ENCODE results near the gene ZMYM1. TPM values are rescaled to one million over a fixed set of nuclear protein-coding genes. Genes with fewer than 3 reads are reported as not detected.
A peak's percentile ranks its signal among the peaks of the same experiment; 100 is the strongest.

ZMYM1 gene
- total and polyA plus RNA-seq, 2 of the 8 experiments (the other 6 are each of a cell fraction or from before 2014, with no cell fraction given): 10.0 to 41.3 TPM

GRCh38 chr1:35043498-35043897 is 35.7 kb upstream of the ZMYM1 start:
- no peak overlapping the region for H2BK20ac ChIP-seq (ENCODE audit: low read length)
- no peaks in the 10 kb centered on the region for H3K23me2 ChIP-seq (ENCODE audit: low read depth, low read length)
- peak overlapping the region; percentile 19; the same call in 1 of the 2 replicates for H2AFZ ChIP-seq (ENCODE audit: low read length)
- H2BK12ac ChIP-seq (ENCODE audit: low read depth, low read length): no peak overlapping the region; the same call in 1 of the 2 replicates
- H3K56ac ChIP-seq (replicated peaks; ENCODE audit: insufficient read length, low read depth, low read length): no peak overlapping the region
- H3K36me3 ChIP-seq (ENCODE audit: control insufficient read depth in 2 of 4, insufficient read depth in 4 of 4, low read length in 3 of 4): no peaks in the 10 kb centered on the region
- no peak overlapping the region for H4K8ac ChIP-seq (ENCODE audit: extremely low read depth, insufficient read depth, low read length)
- H3K9ac ChIP-seq (replicated peaks in 1 of 4; ENCODE audit: extremely low read depth in 1 of 4, low read depth in 3 of 4, low read length in 3 of 4): no peak overlapping the region
- H3K4me3 ChIP-seq (ENCODE audit: extremely low read depth in 1 of 4, insufficient read depth in 2 of 4, low read depth in 3 of 4, low read length in 4 of 4): no peak overlapping the region
- no peak overlapping the region for H2AK5ac ChIP-seq (ENCODE audit: low read depth, low read length)
- H3K23ac ChIP-seq (ENCODE audit: insufficient read length): no peak overlapping the region
- H3K14ac ChIP-seq (ENCODE audit: insufficient read length): no peak overlapping the region
- H4K5ac ChIP-seq (ENCODE audit: insufficient read length, low read depth, low read length): no peak overlapping the region
- H2BK15ac ChIP-seq (ENCODE audit: low read length): no peak overlapping the region
- no peak overlapping the region for H2BK5ac ChIP-seq (ENCODE audit: low read depth, low read length)
- no peak for FAIRE-seq
- ChIA-PET POLR2A (ENCODE audit: partially characterized antibody) (no interaction called here), CTCF (ENCODE audit: partially characterized antibody) (no interaction called here)
- H3K4ac ChIP-seq (replicated peaks; ENCODE audit: insufficient read length, low read depth, low read length): no peak overlapping the region
- H3K79me1 ChIP-seq (ENCODE audit: low read depth, low read length): no peaks in the 10 kb centered on the region
- H3K79me2 ChIP-seq (ENCODE audit: control insufficient read depth in 1 of 2, insufficient read depth in 2 of 2, low read length in 2 of 2): no peaks in the 10 kb centered on the region
- H2BK120ac ChIP-seq (replicated peaks; ENCODE audit: low read depth, low read length): no peak overlapping the region
- DNase-seq (ENCODE audit: low read depth in 1 of 2, low spot score in 2 of 2): no peak
- H3K9me3 ChIP-seq (ENCODE audit: insufficient read depth in 2 of 2, low read depth in 1 of 2, low read length in 1 of 2): no peaks in the 10 kb centered on the region
- no peaks in the 10 kb centered on the region for H4K20me1 ChIP-seq (replicated peaks in 1 of 2; ENCODE audit: control insufficient read depth in 1 of 2, insufficient read depth in 2 of 2, low read length in 2 of 2)
- no peaks in the 10 kb centered on the region for H3K27me3 ChIP-seq (replicated peaks in 1 of 4; ENCODE audit: control insufficient read depth in 3 of 4, extremely low read depth in 1 of 4, insufficient read depth in 3 of 4, low read length in 3 of 4)
- WGBS, 2 experiments (ENCODE audit: extremely low coverage in 1 of 2, insufficient coverage in 1 of 2, insufficient read length in 1 of 2, insufficient replicate concordance in 2 of 2, low coverage in 1 of 2, low lambda C conversion rate in 2 of 2, missing lambda C conversion rate in 1 of 2): 94% methylated on average over 3 of the region's 3 CpGs; no CpG with 5 or more reads in 1 of the 2 experiments
- H4K91ac ChIP-seq (replicated peaks; ENCODE audit: insufficient read length, low read length): no peak overlapping the region
- no peak overlapping the region for H3K4me2 ChIP-seq (ENCODE audit: insufficient read depth in 1 of 2, low read depth in 2 of 2, low read length in 2 of 2)
- no peak overlapping the region for H3K18ac ChIP-seq (ENCODE audit: extremely low read depth, low read length)
- no peak overlapping the region for H3K27ac ChIP-seq (ENCODE audit: low read depth, low read length)
- no peaks in the 10 kb centered on the region for H3K4me1 ChIP-seq (replicated peaks in 1 of 4; ENCODE audit: control insufficient read depth in 3 of 4, insufficient read depth in 4 of 4, low read length in 3 of 4)
- TF ChIP-seq SAP30 (IDR thresholded peaks at IDR 0.05; ENCODE audit: insufficient read depth, insufficient replicate concordance, low read length): no peak
- TF ChIP-seq BRCA1 (IDR thresholded peaks at IDR 0.05; ENCODE audit: low read depth, low read length): no peak
- no peak for TF ChIP-seq RNF2 (IDR thresholded peaks at IDR 0.05; ENCODE audit: borderline replicate concordance, low read depth, low read length, missing control alignments, poor library complexity, severe bottlenecking)
- TF ChIP-seq FOSL1 (IDR thresholded peaks at IDR 0.05; ENCODE audit: insufficient read depth, low read depth, low read length): no peak
- TF ChIP-seq PHF8 (conservative IDR thresholded peaks at IDR 0.05; ENCODE audit: low read depth, low read length): no peak
- TF ChIP-seq SP4 (IDR thresholded peaks at IDR 0.05; ENCODE audit: low read length): no peak
